Jurkat, Clone E6-1 (cell line): ENCODE data around the gene CD160.

Experiments
- DNase-seq: peaks from one replicate; pipeline ENCODE4 v3.0.0-alpha.2; 2011; ENCODE audit warnings: low read depth, low spot score
- H3K4me3 ChIP-seq: 2 replicates; pipeline ENCODE4 v1.5.1; 2011; ENCODE audit warnings: mild to moderate bottlenecking, low read length, control low read depth, moderate library complexity

The CD160 gene

DNA sequence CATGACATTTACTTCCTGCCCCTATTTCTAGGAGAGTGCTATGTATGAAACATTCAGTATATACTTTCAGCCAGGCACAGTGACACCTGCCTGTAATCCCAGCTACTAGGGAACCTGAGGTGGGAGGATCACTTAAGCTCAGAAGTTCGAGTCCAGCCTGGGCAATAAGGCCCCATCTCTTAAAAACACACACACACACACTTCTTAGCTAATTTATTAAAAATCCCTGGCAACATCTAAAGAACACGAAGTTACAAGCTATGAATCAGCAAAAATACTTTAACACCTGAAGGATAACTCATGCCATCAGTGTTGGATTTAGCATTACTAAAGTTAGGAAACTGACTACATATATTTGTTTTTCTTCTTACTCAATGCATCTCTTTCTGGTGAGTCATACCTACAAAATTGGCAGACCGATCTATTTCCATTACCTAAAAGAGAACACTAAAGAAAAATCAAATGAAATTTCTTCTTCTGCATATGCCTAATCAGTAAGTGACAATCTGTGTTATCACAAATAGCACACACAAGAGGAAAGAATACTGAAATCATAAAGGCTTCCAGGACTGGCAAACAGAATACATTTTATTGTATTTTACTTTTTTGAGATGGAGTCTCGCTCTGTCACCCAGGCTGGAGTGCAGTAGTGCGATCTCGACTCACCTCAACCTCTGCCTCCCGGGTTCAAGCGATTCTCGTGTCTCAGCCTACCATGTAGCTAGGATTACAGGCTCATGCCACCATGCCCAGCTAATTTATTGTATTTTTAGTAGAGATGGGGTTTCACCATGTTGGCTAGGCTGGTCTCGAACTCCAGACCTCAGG, 63.2 kb downstream of the CD160 start:
- no peak overlapping the region for H3K4me3 ChIP-seq
- DNase-seq, result no peak

DNA sequence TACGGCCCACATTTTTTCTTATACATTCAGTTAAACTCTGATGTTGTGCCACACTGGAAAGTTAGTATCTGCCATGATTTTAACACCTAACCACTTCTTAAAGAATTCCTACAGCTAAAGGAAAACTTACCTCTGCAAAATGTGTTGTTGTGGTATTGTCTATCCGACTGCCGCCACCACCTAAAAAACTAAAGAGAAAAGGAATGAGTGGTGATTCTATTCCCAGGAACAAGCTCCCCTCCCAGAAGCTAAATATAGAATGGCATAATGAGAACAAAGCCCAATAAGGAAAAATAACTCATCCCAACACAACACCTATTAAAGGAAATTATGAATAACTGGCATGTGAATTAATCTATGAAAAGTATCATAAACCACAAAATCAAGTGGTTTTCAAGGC, 65.1 kb downstream of the CD160 start:
- no peak for DNase-seq

DNA sequence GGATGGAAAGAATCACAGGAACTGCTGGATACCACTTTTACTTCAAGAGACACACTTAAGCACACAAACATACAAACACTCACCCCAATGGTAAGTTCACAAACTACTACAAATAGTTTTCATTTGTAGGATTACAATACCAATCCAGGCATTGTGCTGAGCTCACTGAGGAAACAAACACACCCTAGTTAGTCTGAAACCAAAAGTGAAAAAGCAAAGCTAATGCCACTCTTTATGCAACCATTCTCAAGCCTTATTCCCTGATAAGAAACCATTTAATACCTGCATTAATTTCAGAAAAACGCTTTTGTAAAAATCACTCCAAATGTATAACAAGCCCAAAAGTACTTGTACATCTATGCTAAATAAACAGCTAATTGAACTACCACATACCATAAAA, 66.2 kb downstream of the CD160 start:
- no peak for DNase-seq
- H3K4me3 ChIP-seq, result no peak overlapping the region

More for the DNA sequence above, 65.1 kb downstream of the CD160 start:
- no peak overlapping the region for H3K4me3 ChIP-seq

DNA sequence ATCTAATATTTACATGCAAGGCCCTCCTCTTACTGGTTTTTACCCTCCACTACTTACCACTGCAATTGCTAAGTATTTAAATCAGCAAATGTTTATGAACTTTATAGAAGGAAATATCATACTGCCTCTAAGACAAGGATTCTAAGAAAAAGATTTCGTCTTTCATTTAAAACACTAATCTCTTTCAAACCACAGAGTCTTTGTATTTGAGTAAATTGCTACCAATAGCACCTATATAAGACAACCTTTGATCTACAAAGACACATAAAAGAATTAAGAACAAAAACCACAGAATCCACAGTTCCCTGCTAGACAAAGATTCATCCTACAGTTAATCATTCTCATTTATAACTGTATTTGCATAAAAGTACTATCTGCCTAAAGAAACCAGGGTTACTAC, 67.0 kb downstream of the CD160 start:
- peak; percentile 48 for DNase-seq
- H3K4me3 ChIP-seq, result no peak overlapping the region

DNA sequence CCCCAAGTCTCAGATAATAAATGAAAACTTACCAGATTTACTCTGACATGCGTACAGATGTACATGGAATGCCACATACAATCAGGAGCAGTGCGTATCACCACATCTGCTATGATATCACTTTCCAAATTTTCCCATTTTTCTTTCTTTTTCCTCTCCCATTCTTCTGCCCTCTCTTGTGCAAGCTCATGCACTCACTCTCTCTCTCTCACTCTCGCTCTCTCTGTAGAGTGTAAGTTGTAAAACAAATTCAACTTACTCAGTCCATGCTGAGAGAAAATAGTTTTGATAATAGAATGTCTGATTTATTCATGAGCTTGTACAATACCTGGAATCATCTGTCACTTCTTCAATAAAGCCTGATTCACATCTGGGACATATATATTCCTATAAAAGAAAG, 69.3 kb downstream of the CD160 start:
- DNase-seq, result no peak

More for the DNA sequence above, 69.3 kb downstream of the CD160 start:
- H3K4me3 ChIP-seq, result no peak overlapping the region
